GM19438 (cell line): ENCODE measurements around the gene RSPH6A.
"Not testable (repeated sequence)": the region's sequence is repeated elsewhere in the genome, so short reads cannot be mapped to it uniquely, and the experiment has no call there.

Experiments used
- ATAC-seq: cut with Tn5 transposase; IDR thresholded peaks from one replicate; pipeline ENCODE4 v1.9.1; 2021; ENCODE audit warnings: low read depth; ENCODE audit not compliant: unreplicated experiment

The RSPH6A gene

GRCh38 chr19:45804140-45804958 is 10.8 kb downstream of the RSPH6A start:
- ATAC-seq: no peak

- ATAC-seq: no peak
Observed at GRCh38 chr19:45801603-45802175, 13.4 kb downstream of the RSPH6A start.

- ATAC-seq: no peak
Observed at GRCh38 chr19:45800070-45800553, 15.0 kb downstream of the RSPH6A start.

- not testable (repeated sequence) for ATAC-seq
Observed at GRCh38 chr19:45799541-45799940, 15.6 kb downstream of the RSPH6A start.

- no peak for ATAC-seq
Observed at GRCh38 chr19:45798995-45799517, 16.1 kb downstream of the RSPH6A start.

- ATAC-seq: no peak
Observed at GRCh38 chr19:45794627-45795026, 20.5 kb downstream of the RSPH6A start.

GRCh38 chr19:45793876-45794275 is 21.2 kb downstream of the RSPH6A start:
- ATAC-seq: no peak

- no peak for ATAC-seq
Observed at GRCh38 chr19:45793178-45793564, 21.9 kb downstream of the RSPH6A start.

- peak; percentile 94 for ATAC-seq
Observed at GRCh38 chr19:45792470-45793177, 22.5 kb downstream of the RSPH6A start, which contains the start of gene DMWD. DMWD (minus strand) TSS chr19:45792845; CDS start chr19:45792756, 89 bp downstream.

- no peak for ATAC-seq
Observed at GRCh38 chr19:45791744-45792469, 23.2 kb downstream of the RSPH6A start.

- ATAC-seq: no peak
Observed at GRCh38 chr19:45790942-45791341, 24.2 kb downstream of the RSPH6A start.

- ATAC-seq: no peak
Observed at GRCh38 chr19:45789035-45789786, 25.9 kb downstream of the RSPH6A start.

- ATAC-seq: no peak
Observed at GRCh38 chr19:45786533-45786894, 28.6 kb downstream of the RSPH6A start.

GRCh38 chr19:45785781-45786532 is 29.2 kb downstream of the RSPH6A start:
- no peak for ATAC-seq

- ATAC-seq: no peak
Observed at GRCh38 chr19:45785097-45785496, 30.0 kb downstream of the RSPH6A start.

- no peak for ATAC-seq
Observed at GRCh38 chr19:45784096-45784495, 31.0 kb downstream of the RSPH6A start.

GRCh38 chr19:45782820-45783785 is 32.0 kb downstream of the RSPH6A start:
- ATAC-seq: no peak

GRCh38 chr19:45782162-45782691 is 32.9 kb downstream of the RSPH6A start, which contains the start of gene DMPK:
DMPK (minus strand) TSS chr19:45782490; CDS start chr19:45782352, 138 bp downstream.
- ATAC-seq: no peak
